HG02798 (cell line): ENCODE measurements around the gene APOLD1.
A peak's percentile ranks its signal among the peaks of the same experiment; 100 is the strongest.
"Not testable (repeated sequence)": the region's sequence is repeated elsewhere in the genome, so short reads cannot be mapped to it uniquely, and the experiment has no call there.

Experiments used
- ATAC-seq: cut with Tn5 transposase; IDR thresholded peaks from one replicate; pipeline ENCODE4 v1.9.1; 2021; ENCODE audit warnings: mild to moderate bottlenecking; ENCODE audit not compliant: unreplicated experiment, poor library complexity

Gene APOLD1

DNA sequence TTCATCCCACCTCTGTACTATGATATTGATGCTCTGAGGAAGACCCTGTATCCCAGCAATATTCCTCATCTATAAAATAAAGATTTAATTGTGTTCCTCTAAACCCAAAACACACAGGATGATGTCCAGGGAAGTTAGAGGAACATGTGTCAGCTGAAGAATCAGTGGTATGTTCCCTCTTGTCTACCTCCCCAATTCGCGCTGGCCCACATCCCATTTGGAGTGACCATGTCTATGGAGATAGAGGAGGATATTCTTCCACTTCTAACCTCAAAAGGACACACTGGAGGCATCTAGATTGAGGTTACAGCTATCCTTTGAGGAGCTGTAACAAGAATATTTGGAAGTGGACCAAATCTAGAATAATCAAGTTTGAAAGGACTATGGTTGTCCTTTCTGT is 1.3 kb upstream of the APOLD1 start:
- no peak for ATAC-seq

DNA sequence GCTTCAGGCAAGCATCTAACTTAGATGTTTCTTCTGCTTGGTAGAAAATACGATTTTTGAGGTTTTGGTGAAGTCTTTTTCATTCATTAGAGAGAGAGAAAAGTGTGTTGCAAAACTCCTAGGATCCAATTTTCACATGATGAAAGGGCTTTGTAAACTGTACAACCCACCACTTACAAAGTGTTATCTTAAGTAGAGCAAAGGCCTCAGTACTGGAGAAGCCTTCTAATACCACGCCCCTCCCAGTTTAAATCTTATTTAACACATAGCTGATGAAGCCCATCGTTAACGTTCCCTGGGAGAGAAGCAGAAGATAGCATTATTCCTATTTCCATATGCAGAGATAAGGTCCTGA is 869 bp downstream of the APOLD1 start:
- peak; percentile 2 for ATAC-seq

DNA sequence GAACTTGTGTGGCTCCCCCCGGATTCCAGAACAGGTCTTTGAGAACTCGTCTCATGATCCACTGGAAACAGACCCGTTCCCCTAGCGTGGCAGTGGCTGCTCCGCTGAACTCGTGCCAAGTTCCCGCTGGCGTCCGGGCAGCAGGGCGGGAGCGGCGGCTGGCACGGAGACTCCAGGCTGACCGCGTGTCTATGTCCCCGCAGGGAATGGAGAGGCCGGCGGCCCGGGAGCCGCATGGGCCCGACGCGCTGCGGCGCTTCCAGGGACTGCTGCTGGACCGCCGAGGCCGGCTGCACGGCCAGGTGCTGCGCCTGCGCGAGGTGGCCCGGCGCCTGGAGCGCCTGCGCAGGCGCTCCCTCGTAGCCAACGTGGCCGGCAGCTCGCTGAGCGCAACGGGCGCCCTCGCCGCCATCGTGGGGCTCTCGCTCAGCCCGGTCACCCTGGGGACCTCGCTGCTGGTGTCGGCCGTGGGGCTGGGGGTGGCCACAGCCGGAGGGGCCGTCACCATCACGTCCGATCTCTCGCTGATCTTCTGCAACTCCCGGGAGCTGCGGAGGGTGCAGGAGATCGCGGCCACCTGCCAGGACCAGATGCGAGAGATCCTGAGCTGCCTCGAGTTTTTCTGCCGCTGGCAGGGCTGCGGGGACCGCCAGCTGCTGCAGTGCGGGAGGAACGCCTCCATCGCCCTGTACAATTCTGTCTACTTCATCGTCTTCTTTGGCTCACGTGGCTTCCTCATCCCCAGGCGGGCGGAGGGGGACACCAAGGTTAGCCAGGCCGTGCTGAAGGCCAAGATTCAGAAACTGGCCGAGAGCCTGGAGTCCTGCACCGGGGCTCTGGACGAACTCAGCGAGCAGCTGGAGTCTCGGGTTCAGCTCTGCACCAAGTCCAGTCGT is 1.5 kb downstream of the APOLD1 start:
- peak; percentile 90 for ATAC-seq

DNA sequence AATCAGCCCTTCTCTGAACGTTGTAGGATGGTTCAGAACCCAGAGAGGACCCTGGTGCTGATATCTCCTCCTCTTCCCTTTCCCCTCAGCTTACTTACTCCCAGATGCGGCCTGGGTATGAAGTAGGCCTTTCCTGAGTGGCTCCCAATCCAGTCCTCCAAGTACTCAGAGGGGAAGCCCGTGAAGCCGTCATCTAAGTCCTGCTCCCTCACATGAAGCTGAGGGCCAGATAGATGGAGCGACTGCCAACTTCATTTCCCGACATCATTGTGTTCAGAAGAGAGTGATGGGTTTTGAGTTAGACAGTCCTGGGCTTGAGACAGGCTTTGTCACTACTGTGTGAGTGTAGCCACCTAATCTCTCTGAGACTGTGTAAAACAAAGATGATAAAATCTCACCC is 2.7 kb downstream of the APOLD1 start:
- ATAC-seq: no peak

DNA sequence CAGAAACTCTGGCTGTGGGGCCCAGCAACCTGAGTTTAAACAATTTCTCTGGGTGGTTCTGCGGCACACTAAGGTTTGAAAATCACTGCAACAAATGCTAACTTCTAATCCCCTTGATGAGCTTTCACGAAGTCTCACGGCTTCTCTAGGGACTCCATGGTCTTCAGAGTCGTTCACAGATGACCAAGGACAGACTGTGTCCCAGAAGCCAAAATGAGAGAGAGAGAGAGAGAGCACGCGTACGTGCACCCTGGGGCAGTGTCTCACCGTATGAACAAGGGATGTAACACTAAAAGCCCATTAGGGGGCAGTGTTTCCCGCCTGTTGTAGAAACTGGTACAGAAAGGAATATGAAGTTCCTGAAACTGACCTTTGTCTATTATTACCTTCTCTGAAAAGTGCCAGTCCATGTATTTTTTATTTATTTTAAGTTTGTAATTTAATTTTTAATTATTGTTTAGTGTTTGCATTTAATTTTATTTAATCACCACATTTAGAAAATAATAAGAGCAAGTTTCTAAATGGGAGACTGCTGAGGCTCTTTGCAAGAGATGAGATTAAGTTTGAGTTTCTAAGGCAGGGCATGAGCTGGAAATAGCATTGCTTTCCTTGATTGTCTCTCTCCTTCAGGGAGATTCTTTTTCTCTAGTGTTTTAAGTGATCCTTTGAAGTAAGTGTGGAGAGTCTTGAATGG is 3.4 kb downstream of the APOLD1 start:
- ATAC-seq: peak; percentile 65

DNA sequence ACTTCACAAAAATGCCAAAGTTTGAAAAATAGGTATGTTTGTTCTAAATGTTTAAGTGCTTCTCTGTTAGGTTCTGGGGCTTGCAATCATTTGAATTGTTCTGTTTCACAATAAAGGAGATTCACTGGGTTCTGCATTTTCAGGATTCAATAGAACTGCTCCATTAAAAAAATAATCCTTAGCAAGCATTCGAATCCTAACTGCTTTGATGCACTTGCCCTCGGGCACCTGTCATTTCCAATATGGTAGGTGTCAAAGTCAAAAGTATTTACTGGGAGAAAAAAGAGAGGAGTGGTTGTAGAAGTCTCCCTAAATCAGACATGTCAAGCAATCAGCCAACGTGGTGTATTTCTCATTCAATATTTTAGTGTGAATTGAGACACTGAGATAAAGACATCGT is 5.5 kb downstream of the APOLD1 start:
- no peak for ATAC-seq

DNA sequence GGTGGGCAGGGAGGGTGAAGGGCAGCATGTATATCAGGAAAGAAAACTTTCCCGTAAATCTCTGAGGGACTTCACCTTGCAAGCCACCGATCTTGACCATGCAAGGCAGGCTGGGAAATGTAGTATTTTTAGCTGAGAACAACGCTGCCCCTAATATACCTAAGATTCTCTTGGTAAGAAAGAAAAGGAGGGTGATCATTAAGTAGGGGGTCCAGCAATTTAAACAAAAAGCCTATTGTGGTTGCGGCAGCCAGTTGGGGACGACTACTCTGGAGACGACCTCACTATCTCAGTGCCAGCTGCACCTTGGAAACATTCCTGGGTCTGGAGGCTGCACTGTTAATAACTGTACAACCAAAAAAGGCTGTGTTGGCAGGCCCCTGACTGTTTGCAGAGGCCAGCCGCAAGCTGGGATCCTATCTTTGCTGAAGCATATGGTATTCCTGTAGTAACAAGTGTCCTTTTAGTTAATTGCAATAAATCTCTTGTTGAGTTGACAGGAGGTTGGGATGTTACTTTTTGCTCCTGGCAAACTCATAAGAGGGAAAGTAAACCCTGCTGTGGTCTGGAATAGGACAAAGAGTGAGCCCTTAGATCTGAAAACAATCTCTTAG is 6.4 kb downstream of the APOLD1 start:
- ATAC-seq: no peak

DNA sequence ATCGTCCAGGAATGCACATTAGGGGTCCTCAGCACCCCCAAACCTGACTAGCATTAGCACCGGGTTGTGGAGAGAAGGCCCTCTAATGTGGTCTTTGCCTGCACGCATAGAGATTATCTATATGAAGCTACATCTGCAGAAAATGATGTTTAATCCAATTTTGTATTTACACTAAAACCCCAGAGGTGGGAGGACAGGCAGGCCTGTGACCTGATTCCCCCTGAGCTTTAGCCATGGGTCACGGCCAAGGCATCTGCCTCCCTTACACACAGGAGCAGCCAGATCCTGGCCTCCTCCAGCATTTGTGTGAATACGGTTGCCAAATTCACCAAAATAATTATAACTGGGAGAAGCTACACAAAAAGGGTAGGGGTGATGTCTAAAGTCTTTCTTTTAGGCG is 7.0 kb downstream of the APOLD1 start:
- no peak for ATAC-seq

DNA sequence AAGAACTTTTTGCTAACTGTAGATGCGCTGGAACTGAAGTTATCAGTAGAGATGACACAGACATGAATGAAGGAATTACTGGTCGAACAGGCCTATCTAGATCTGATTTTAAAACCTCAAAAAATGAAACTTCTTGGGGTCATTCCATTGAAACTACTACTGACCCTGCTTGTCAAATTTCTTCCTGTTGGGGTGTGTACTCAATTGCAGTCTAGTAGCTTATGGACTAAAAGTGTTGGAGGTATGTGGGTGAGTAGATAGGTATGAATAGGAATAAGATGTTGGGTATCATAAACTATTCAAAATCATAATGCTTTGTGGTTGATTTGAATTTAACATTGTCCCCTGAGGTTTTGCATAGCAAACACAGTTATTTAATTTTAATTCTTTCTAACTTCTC is 9.2 kb downstream of the APOLD1 start:
- ATAC-seq: no peak

DNA sequence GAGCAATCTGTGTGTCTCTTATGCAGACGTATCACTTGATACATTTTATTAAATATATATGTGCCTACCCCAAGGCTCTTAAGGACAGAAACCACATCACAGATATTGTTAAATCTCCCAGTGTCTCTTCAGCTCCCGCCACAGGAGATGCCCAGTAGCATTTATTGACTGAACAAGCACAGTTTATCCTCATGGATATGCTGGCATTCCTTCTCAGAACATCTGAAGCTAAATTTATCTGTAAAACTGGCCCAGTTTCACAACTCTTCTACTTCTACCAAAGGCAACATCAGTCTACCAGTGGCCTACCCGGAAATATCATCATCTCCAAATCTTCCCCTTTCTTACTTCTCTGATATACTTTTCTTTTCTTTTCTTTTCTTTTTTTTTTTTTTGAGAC is 10.7 kb downstream of the APOLD1 start:
- no peak for ATAC-seq

DNA sequence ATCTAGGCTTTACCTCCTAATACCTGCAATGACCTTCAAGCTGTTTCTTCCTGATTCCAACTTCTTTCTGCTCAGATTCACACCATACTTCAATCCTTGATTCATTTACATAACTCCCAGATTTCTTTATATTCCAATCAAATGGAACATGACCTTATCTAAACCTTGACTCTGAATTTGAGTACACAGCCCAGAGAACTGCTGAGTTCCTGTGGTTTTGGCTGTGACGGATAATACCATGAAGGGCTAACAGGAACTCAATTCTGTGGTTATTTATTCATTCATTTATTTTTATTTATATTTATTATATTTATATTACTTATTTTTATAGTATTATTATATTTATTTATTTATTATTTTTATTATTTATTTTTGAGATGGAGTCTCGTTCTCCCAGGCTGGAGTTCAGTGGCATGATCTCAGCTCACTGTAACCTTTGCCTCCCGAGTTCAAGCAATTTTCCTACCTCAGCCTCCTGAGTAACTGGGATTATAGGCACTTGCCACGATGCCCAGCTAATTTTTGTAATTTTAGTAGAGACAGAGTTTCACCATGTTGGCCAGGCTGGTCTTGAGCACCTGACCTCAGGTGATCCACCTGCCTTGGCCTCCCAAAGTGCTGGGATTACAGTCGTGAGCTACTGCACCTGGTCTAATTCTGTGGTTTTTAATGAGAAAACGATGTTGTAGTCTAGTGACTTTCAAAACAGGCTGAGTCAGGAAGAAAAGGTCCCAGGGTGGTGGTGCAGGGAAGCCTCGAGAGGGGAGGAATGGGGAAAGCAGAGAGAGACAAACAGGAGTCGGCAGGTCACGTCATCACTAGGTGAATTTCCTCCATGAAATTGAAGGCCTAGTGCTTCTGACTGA is 11.7 kb downstream of the APOLD1 start:
- ATAC-seq: no peak

DNA sequence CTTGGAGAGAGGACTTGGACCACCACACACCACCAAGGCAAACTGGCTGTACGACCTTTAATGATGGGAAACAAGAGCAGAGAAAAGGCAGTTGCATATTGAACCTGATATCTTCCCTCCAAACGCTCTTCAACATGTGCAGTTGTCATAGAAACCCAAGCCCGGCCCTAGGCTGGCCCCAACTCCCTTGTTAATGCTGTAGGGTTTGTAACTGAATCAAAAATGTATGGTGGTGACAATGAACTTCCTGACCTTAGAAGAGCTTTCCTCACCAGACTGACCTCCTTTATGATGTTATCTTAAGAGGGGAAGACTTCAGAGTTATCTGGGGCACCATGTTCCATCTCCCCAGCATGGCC is 12.3 kb downstream of the APOLD1 start:
- no peak for ATAC-seq

DNA sequence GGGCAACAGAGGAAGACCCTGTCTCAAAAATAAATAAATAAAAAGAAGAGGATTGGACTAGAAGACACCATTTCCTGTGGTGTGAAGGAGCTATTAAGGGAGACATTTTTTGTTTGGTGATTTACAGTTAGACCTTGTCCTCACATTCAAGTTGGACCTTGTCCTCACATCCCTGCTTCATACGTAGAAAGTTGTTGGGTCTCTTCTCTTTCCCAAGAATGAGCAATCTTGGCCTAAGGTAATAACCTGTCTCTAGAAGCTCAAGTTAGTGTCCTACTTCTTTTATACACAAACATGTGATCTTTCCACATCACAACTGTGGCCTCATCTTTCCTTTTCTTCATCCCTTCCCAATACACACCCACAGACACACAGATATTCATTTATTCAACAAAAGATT is 13.0 kb downstream of the APOLD1 start:
- no peak for ATAC-seq

DNA sequence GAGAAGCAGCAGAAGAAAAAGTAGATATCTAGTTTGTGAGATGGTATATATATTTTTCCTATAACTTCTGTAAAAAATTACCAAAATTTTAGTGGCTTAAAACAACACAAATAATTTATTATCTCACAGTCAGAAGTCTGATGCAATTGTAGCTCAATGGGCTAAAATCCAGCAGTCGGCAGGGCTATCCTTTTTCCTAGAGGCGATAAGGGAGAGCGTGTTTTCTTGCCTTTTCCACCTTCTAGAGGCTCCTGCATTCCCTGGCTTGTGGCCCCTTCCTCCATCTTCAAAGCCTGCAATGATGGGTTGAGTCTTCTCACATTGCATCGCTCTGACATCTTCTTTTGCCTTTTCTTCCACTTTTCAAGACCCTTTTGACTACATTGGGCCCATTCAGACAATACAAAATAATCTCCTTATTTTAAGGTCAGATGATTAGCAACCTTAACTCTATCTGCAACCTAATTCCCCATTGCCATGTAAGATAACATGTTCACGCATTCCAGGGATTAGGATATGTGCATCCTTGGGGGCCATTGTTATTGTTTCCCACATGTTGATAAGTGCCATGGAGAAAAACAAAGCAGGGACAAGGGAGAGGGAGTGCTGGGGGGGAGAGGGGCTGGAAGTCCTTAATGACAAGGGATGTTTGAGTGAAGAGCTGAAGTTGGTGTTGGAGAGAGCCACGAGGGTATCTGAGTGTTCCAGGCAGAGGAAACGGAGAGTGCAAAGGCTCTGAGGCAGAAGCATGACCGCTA is 13.9 kb downstream of the APOLD1 start:
- ATAC-seq: no peak

DNA sequence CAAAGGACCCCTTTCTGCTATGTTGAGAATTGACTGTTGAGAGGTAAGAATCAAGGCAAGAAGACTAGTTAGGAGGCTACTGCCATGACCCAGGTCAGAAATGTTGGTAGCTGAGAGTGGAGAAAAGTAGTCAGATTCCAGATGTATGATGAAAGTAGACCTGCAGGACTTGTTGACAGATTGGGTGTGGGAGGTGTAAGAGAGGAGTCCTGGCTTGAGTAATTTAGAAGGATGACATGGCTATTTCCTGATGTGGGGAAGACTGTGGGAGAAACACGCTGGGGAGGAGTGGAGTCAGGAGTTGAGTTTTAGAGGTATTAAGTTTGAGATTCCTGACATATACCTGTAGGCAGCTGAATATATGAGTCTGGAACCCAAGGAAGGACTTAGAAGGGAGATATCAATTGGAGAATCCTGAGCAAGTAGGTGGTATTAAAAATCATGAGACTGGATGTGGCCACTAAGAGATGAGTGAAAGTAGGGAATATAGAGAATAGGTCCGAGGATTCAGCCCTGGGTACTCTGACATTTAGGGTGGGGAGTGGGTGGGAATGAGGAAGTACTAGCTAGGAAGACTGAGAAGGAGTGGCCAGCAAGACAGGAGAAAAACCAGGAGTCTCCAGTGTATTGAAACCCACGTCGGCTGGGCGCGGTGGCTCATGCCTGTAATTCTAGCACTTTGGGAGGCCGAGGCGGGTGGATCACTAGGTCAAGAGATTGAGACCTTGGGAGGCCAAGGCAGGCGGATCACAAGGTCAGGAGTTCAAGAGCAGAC is 15.1 kb downstream of the APOLD1 start:
- ATAC-seq: no peak

DNA sequence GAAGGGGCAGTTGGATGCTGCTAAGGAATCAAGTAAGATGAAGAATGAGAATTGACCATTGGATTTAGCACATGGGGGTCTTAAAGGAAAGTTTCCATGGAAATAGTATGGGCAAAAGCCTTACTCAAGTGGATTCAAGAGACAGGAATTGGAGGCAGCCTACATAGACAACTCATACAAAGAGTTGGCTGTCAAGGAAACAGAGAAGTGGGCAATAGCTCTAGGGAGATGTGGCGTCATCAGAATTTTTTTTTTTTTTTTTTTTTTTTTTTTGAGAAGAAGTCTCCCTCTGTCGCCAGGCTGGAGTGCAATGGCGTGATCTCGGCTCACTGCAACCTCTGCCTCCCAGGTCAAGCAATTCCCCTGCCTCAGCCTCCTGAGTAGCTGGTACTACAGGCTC is 16.2 kb downstream of the APOLD1 start:
- ATAC-seq: not testable (repeated sequence)

DNA sequence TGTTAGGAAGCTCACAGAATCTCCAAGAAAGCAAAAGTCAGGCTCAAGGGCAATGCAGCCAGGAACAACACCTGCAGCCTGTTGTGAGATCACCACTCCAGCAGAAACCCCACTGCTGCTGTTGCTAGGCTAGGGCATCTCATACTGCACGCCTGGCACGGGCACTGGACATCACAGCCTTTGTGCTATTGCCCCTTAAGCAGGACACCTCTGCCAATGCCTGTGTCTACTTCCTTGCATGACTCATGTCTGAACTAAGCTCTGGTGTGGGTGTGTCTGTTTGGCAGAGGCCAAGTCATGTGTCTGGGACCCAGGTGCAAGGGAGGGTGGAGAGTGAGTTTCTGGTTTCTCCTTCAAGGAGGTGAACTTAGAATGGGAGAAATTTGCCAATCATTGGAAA is 17.7 kb downstream of the APOLD1 start:
- ATAC-seq: peak; percentile 90

DNA sequence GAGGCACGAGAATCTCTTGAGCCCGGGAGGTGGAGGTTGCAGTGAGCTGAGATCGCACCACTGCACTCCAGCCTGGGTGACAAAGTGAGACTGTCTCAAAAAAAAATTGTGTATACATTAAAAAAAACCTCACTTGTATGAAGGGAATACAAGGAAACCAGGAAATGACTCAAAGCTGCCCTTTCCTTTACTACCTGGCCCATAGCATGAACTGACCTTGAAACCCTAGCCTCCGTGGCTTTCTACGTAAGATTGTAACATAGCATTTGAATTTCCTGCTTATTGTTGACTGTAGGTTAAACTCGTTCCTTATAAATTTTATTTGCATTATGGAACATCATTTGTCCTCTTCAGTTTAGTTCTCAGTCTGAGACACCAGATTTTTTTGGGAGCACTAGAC is 18.6 kb downstream of the APOLD1 start:
- ATAC-seq: no peak

DNA sequence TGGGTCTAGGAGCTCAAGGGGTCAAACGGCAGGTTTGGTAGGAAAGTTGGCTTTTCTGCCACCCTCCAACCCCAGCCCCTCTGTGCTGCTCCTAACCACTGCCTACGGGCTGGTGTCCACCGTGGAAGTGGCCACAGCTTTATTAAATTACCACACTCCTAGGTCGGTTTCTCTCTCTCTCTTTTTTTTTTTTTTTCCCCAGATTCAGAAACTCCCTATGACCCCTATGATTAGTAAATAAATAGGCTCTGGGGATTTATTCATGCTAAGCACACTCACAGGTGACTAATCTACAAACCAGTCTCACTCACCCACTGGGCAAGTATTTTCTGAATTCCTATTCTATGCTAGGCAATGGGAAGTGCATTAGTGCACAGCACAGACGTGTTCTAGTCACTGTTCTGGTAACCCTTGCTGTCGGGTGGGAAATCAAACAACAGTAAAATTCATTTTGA is 19.0 kb downstream of the APOLD1 start:
- no peak for ATAC-seq
